MM.1S (cell line): Measurements from ENCODE around the gene TNN.

Experiments used
- DNase-seq: peaks from one replicate; pipeline ENCODE4 v3.0.0-alpha.2; 2015
- H2AFZ ChIP-seq: fragments of 300-600 bp; sonication (generic); 2 replicates; pipeline ENCODE4 v1.6.0; 2016; ENCODE audit warnings: antibody characterized with exemption, low read length
- H3F3A ChIP-seq: fragments of 300-600 bp; sonication (generic); 2 replicates; pipeline ENCODE4 v1.6.1; 2016; ENCODE audit warnings: mild to moderate bottlenecking, antibody characterized with exemption, low read length, moderate library complexity, mixed read lengths; ENCODE audit not compliant: insufficient read depth
- H3K27ac ChIP-seq: fragments of 300-600 bp; sonication (generic); 2 replicates; pipeline ENCODE4 v1.5.1; 2016; ENCODE audit warnings: mild to moderate bottlenecking, low read length
- H3K27me3 ChIP-seq: fragments of 300-600 bp; sonication (generic); replicated peaks from 2 replicates; pipeline ENCODE4 v1.6.0; 2016; ENCODE audit warnings: low read length; ENCODE audit not compliant: insufficient read depth
- H3K36me3 ChIP-seq: fragments of 300-600 bp; sonication (generic); replicated peaks from 2 replicates; pipeline ENCODE4 v1.6.1; 2016; ENCODE audit warnings: mild to moderate bottlenecking, low read length, mixed read lengths; ENCODE audit not compliant: insufficient read depth
- H3K4me1 ChIP-seq: fragments of 300-600 bp; sonication (generic); 2 replicates; pipeline ENCODE4 v1.6.1; 2016; ENCODE audit warnings: low read length, mixed read lengths
- H3K4me2 ChIP-seq: fragments of 300-600 bp; sonication (generic); 2 replicates; pipeline ENCODE4 v1.6.0; 2016; ENCODE audit warnings: low read depth, low read length
- H3K4me3 ChIP-seq: fragments of 300-600 bp; sonication (generic); 2 replicates; pipeline ENCODE4 v1.5.1; 2016; ENCODE audit warnings: low read length, mixed read lengths
- H3K79me2 ChIP-seq: fragments of 300-600 bp; sonication (generic); 2 replicates; pipeline ENCODE4 v1.6.1; 2016; ENCODE audit warnings: mixed run types, low read length, mixed read lengths
- H3K9ac ChIP-seq: fragments of 300-600 bp; sonication (generic); 2 replicates; pipeline ENCODE4 v1.6.1; 2016; ENCODE audit warnings: low read length, mixed read lengths
- H3K9me2 ChIP-seq: fragments of 300-600 bp; sonication (generic); replicated peaks from 2 replicates; pipeline ENCODE4 v1.6.1; 2016; ENCODE audit warnings: mild to moderate bottlenecking, low read length, mixed read lengths; ENCODE audit not compliant: insufficient read depth
- H3K9me3 ChIP-seq: fragments of 300-600 bp; sonication (generic); replicated peaks from 2 replicates; pipeline ENCODE4 v1.6.1; 2016; ENCODE audit warnings: mild to moderate bottlenecking, low read length, mixed read lengths; ENCODE audit not compliant: insufficient read depth
- H4K20me1 ChIP-seq: fragments of 300-600 bp; sonication (generic); 2 replicates; pipeline ENCODE4 v1.6.1; 2016; ENCODE audit warnings: mild to moderate bottlenecking, low read length, moderate library complexity, mixed read lengths; ENCODE audit not compliant: insufficient read depth
- CTCF ChIP-seq: fragments of 300-600 bp; sonication (generic); IDR thresholded peaks from 2 replicates; pipeline ENCODE4 v1.5.1; 2016; ENCODE audit warnings: antibody characterized with exemption, low read length, mixed read lengths
- EZH2 ChIP-seq: fragments of 300-600 bp; sonication (generic); optimal IDR thresholded peaks from 2 replicates; pipeline ENCODE3; 2017; ENCODE audit warnings: low read depth, mild to moderate bottlenecking, antibody characterized with exemption, low read length, mixed read lengths
- EZH2phosphoT487 ChIP-seq: fragments of 300-600 bp; sonication (generic); IDR thresholded peaks from 2 replicates; pipeline ENCODE4 v1.6.1; 2018; ENCODE audit warnings: antibody characterized with exemption, low read length

TNN gene

GRCh38 chr1:175062339-175062738 lies 5.3 kb upstream of the TNN start:
- Histone ChIP-seq H3K4me3 (no peak overlapping the region), H3F3A (no peaks in the 10 kb centered on the region), H3K27me3 (no peaks in the 10 kb centered on the region), H4K20me1 (no peaks in the 10 kb centered on the region), H3K4me2 (no peak overlapping the region), H3K9ac (no peak overlapping the region), H3K9me3 (no peaks in the 10 kb centered on the region; the same call in 1 of the 2 replicates), H3K36me3 (no peaks in the 10 kb centered on the region), H2AFZ (no peak overlapping the region), H3K79me2 (no peaks in the 10 kb centered on the region), H3K27ac (no peak overlapping the region), H3K4me1 (no peaks in the 10 kb centered on the region), H3K9me2 (no peaks in the 10 kb centered on the region)
- no peak for TF ChIP-seq EZH2
- TF ChIP-seq EZH2phosphoT487: no peak
- TF ChIP-seq CTCF: no peak
- DNase-seq: no peak

GRCh38 chr1:175062858-175063257 lies 4.8 kb upstream of the TNN start:
- no peaks in the 10 kb centered on the region for H3K27me3 ChIP-seq
- H4K20me1 ChIP-seq: no peaks in the 10 kb centered on the region
- no peaks in the 10 kb centered on the region for H3K79me2 ChIP-seq
- no peak overlapping the region for H3K4me3 ChIP-seq
- H3K4me1 ChIP-seq: no peaks in the 10 kb centered on the region
- no peak overlapping the region for H3K9ac ChIP-seq
- no peak for DNase-seq
- H3K36me3 ChIP-seq: no peaks in the 10 kb centered on the region
- no peaks in the 10 kb centered on the region for H3F3A ChIP-seq
- H2AFZ ChIP-seq: no peak overlapping the region
- TF ChIP-seq EZH2 (no peak), CTCF (no peak), EZH2phosphoT487 (no peak)
- H3K9me2 ChIP-seq: no peaks in the 10 kb centered on the region
- no peaks in the 10 kb centered on the region; the same call in 1 of the 2 replicates for H3K9me3 ChIP-seq
- no peak overlapping the region for H3K27ac ChIP-seq
- H3K4me2 ChIP-seq: no peak overlapping the region

DNA sequence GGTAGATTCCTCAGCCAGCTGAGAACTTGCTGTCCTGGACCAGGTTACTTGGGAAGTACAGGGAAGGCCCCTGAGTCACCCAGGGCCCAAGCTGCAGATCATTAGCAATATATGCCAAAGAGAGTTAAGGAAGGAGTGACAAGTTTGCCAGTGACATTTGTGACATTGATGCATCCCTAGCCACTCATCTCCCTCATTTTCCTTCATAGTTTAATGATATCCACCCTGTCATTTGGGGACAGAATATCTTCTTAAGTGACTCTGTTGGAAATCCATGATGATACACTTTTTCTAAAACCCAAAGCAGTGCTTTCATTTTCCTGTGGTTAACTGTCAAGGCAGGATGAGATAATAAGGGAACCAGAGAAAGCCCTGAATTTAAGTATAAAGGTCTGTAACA lies 3.2 kb downstream of the TNN start:
- Histone ChIP-seq H3K36me3 (no peaks in the 10 kb centered on the region), H4K20me1 (no peaks in the 10 kb centered on the region), H3K27me3 (no peaks in the 10 kb centered on the region), H3K79me2 (no peaks in the 10 kb centered on the region), H3K27ac (no peak overlapping the region), H3K9me2 (no peaks in the 10 kb centered on the region), H3K9me3 (no peaks in the 10 kb centered on the region), H3K4me3 (no peak overlapping the region), H2AFZ (no peak overlapping the region), H3F3A (no peaks in the 10 kb centered on the region), H3K4me2 (no peak overlapping the region), H3K4me1 (peaks cover 17% of the 10 kb centered on the region), H3K9ac (no peak overlapping the region)
- no peak for DNase-seq
- TF ChIP-seq EZH2: no peak

- Histone ChIP-seq H3K4me1 (peaks cover 17% of the 10 kb centered on the region), H3K79me2 (no peaks in the 10 kb centered on the region), H3K27me3 (no peaks in the 10 kb centered on the region), H3K4me3 (no peak overlapping the region), H3K36me3 (no peaks in the 10 kb centered on the region), H3K9ac (no peak overlapping the region), H3K4me2 (no peak overlapping the region), H4K20me1 (no peaks in the 10 kb centered on the region), H2AFZ (no peak overlapping the region), H3K27ac (no peak overlapping the region), H3K9me2 (no peaks in the 10 kb centered on the region), H3F3A (no peaks in the 10 kb centered on the region), H3K9me3 (no peaks in the 10 kb centered on the region)
- TF ChIP-seq EZH2phosphoT487 (no peak), EZH2 (no peak), CTCF (no peak)
- no peak for DNase-seq
Observed at GRCh38 chr1:175071276-175071943, 3.8 kb downstream of the TNN start.
